Peyer's patch (tissue), 4 donors: ENCODE measurements around the gene MAP2K3.

Experiments
- CTCF ChIP-seq, 6 experiments: fragments of 450-650 bp in 4 of 6; fragments of 200-600 bp in 2 of 6; sonication (generic) in 1 of 6; IDR thresholded peaks; one replicate each; pipeline ENCODE4 v1.5.1; 2017 to 2019; ENCODE audit warnings: antibody characterized with exemption in 6 of 6, mild to moderate bottlenecking in 3 of 6, moderate library complexity in 1 of 6
- POLR2A ChIP-seq, 2 donors: fragments of 450-650 bp; IDR thresholded peaks; one replicate each; pipeline ENCODE4 v1.5.1; 2017; ENCODE audit warnings: antibody characterized with exemption in 2 of 2, mild to moderate bottlenecking in 2 of 2, moderate library complexity in 2 of 2

- peak; percentile 86 to 96 for TF ChIP-seq POLR2A (IDR thresholded peaks at IDR 0.05)
- TF ChIP-seq CTCF (IDR thresholded peaks at IDR 0.05), result no peak
Observed at GRCh38 chr17:21284319-21285163, at the start of gene MAP2K3.
